SH-SY5Y (cell line): Measurements from ENCODE around the gene MAGI2.

ENCODE experiments used
- GATA2 ChIP-seq: IDR thresholded peaks from 2 replicates; pipeline ENCODE4 v1.6.1; 2011; ENCODE audit warnings: mild to moderate bottlenecking, low read depth, low read length
- GATA3 ChIP-seq: IDR thresholded peaks from 2 replicates; pipeline ENCODE4 v1.6.1; 2011; ENCODE audit warnings: low read depth, mild to moderate bottlenecking, low read length, moderate library complexity

DNA sequence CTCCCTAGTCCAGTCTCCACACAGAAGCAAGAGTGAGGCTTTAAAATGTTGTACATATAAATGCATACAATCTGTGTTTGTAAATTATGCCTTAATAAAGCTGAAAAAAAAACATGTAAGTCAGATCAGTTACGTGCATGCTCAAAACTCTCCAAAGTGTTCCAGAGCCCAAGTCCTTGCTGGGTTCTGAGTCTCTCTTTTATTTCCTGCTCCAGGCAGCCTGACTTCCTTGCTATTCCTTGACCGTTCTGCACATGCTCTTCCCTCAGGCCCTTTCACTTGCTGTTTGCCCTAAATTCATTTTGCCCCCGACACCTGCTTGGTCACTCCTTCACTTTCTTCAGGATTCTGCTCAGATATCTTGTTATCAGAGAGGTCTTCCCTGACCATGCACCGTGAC is 884.8 kb downstream of the MAGI2 start:
- no peak for TF ChIP-seq GATA2
- TF ChIP-seq GATA3: no peak
